GM19452 (cell line): ENCODE data around the gene TMEM184B.
"Not testable (repeated sequence)": the region's sequence is repeated elsewhere in the genome, so short reads cannot be mapped to it uniquely, and the experiment has no call there.

ENCODE experiments used
- ATAC-seq: cut with Tn5 transposase; IDR thresholded peaks from one replicate; pipeline ENCODE4 v1.9.1; 2021; ENCODE audit not compliant: unreplicated experiment

TMEM184B gene

GRCh38 chr22:38249803-38250642 lies 22.8 kb downstream of the TMEM184B start:
- ATAC-seq: no peak

GRCh38 chr22:38249301-38249700 lies 23.5 kb downstream of the TMEM184B start:
- no peak for ATAC-seq

- no peak for ATAC-seq
Observed at GRCh38 chr22:38248280-38248679, 24.5 kb downstream of the TMEM184B start.

- ATAC-seq: no peak
Observed at GRCh38 chr22:38247713-38248112, 25.1 kb downstream of the TMEM184B start.

GRCh38 chr22:38246692-38247091 lies 26.1 kb downstream of the TMEM184B start:
- no peak for ATAC-seq

GRCh38 chr22:38246046-38246658 lies 26.7 kb downstream of the TMEM184B start:
- no peak for ATAC-seq

GRCh38 chr22:38244106-38244505 lies 28.7 kb downstream of the TMEM184B start:
- no peak for ATAC-seq

- ATAC-seq: no peak
Observed at GRCh38 chr22:38243007-38243765, 29.6 kb downstream of the TMEM184B start.

- no peak for ATAC-seq
Observed at GRCh38 chr22:38240734-38241252, 32.0 kb downstream of the TMEM184B start.

GRCh38 chr22:38239101-38239761 lies 33.6 kb downstream of the TMEM184B start:
- no peak for ATAC-seq

GRCh38 chr22:38238519-38239071 lies 34.2 kb downstream of the TMEM184B start:
- no peak for ATAC-seq

GRCh38 chr22:38236786-38237185 lies 36.0 kb downstream of the TMEM184B start:
- ATAC-seq: no peak

- no peak for ATAC-seq
Observed at GRCh38 chr22:38235240-38235850, 37.5 kb downstream of the TMEM184B start.

- ATAC-seq: not testable (repeated sequence)
Observed at GRCh38 chr22:38233856-38234255, 39.0 kb downstream of the TMEM184B start.

- ATAC-seq: no peak
Observed at GRCh38 chr22:38233427-38233826, 39.4 kb downstream of the TMEM184B start.

- no peak for ATAC-seq
Observed at GRCh38 chr22:38232196-38232595, 40.6 kb downstream of the TMEM184B start.

GRCh38 chr22:38230916-38231315 lies 41.9 kb downstream of the TMEM184B start:
- ATAC-seq: no peak

- no peak for ATAC-seq
Observed at GRCh38 chr22:38230108-38230825, 42.5 kb downstream of the TMEM184B start.

- ATAC-seq: no peak
Observed at GRCh38 chr22:38228873-38229740, 43.7 kb downstream of the TMEM184B start.
